ENCODE results near the gene MACROD1. TPM values are rescaled to one million over a fixed set of nuclear protein-coding genes. Genes with fewer than 3 reads are reported as not detected.

MACROD1 gene
- total and polyA plus RNA-seq, 9 of the 15 experiments (the other 6 are each of a cell fraction or from before 2014, with no cell fraction given): 1.1 to 60.0 (median 26.4) TPM

- TF ChIP-seq ELK3 (CRISPR knock-in tag; IDR thresholded peaks at IDR 0.05) (no peak), FOXP1 (CRISPR knock-in tag; IDR thresholded peaks at IDR 0.05) (no peak), TCFL5 (CRISPR knock-in tag; conservative IDR thresholded peaks at IDR 0.05) (no peak), SREBF1 (IDR thresholded peaks at IDR 0.05; ENCODE audit: borderline replicate concordance, low read depth, low read length) (no peak)
Measured at GRCh38 chr11:64178203-64178602, 12.3 kb upstream of the MACROD1 start (continued).

GRCh38 chr11:64176751-64177150, 10.8 kb upstream of the MACROD1 start:
- Histone ChIP-seq H3K27me3 (ENCODE audit: control insufficient read depth in 2 of 2, insufficient read depth in 2 of 2, low read length in 2 of 2) (no peaks in the 10 kb centered on the region), H3K79me2 (ENCODE audit: control insufficient read depth, insufficient read depth, low read length) (peaks cover 2% of the 10 kb centered on the region; the same call in 1 of the 3 replicates), H3K27ac (ENCODE audit: extremely low read depth, low read depth, low read length) (no peak overlapping the region), H3K9me3 (replicated peaks; ENCODE audit: control insufficient read depth, insufficient read depth, low read depth, low read length) (no peaks in the 10 kb centered on the region), H3K9ac (ENCODE audit: insufficient read depth in 1 of 2, low read depth in 2 of 2, low read length in 2 of 2) (no peak overlapping the region), H4K20me1 (replicated peaks; ENCODE audit: control insufficient read depth, insufficient read depth, low read length) (no peaks in the 10 kb centered on the region), H3K4me1 (replicated peaks in 1 of 2; ENCODE audit: control insufficient read depth in 2 of 2, insufficient read depth in 2 of 2, low read length in 2 of 2) (peaks cover 14 to 18% of the 10 kb centered on the region in 2 experiments), H3K4me3 (no peak overlapping the region), H2AFZ (ENCODE audit: low read depth, low read length) (no peak overlapping the region), H3K4me2 (ENCODE audit: insufficient read depth, low read length) (no peak overlapping the region), H3K9me1 (ENCODE audit: control insufficient read depth, insufficient read depth, low read length) (no peaks in the 10 kb centered on the region), H3K36me3 (ENCODE audit: control insufficient read depth, insufficient read depth, low read length) (no peaks in the 10 kb centered on the region)
- 69% methylated on average over 7 of the region's 8 CpGs for WGBS (ENCODE audit: insufficient coverage, low coverage, missing lambda C conversion rate)
- in situ Hi-C loops (cut with MboI) (no loop called here), intact Hi-C loops (cut with micrococcal nuclease) (no loop called here)
- ATAC-seq: no peak
- TF ChIP-seq STAT6 (CRISPR knock-in tag; IDR thresholded peaks at IDR 0.05) (no peak), DIDO1 (tag; IDR thresholded peaks at IDR 0.05; ENCODE audit: low read depth) (no peak), ZNF121 (CRISPR knock-in tag; conservative IDR thresholded peaks at IDR 0.05) (no peak), NR2C2 (CRISPR knock-in tag; IDR thresholded peaks at IDR 0.05) (no peak), NR2C2 (tag; IDR thresholded peaks at IDR 0.05) (no peak), ZNF551 (CRISPR knock-in tag; IDR thresholded peaks at IDR 0.05) (no peak), HSF4 (CRISPR knock-in tag; IDR thresholded peaks at IDR 0.05; ENCODE audit: borderline replicate concordance) (no peak), DPF2 (IDR thresholded peaks at IDR 0.05) (no peak), NFRKB (IDR thresholded peaks at IDR 0.05; ENCODE audit: low read depth) (no peak)
- CTCF ChIA-PET (ENCODE audit: low intra/inter-chr PET ratio): no interaction called here
- no peak for DNase-seq (ENCODE audit: extremely low read depth in 1 of 4, low spot score in 3 of 4)
- POLR2A ChIA-PET: interaction anchor here (0.7 kb wide), 1 partner anchor 163 kb away, joined by 3 read pairs; no protein-coding TSS in a partner anchor
- FAIRE-seq: no peak
- no TSS peak for BruUV-seq (replicated peaks)
